ENCODE results near the gene ANKRD63.

The ANKRD63 gene

DNA sequence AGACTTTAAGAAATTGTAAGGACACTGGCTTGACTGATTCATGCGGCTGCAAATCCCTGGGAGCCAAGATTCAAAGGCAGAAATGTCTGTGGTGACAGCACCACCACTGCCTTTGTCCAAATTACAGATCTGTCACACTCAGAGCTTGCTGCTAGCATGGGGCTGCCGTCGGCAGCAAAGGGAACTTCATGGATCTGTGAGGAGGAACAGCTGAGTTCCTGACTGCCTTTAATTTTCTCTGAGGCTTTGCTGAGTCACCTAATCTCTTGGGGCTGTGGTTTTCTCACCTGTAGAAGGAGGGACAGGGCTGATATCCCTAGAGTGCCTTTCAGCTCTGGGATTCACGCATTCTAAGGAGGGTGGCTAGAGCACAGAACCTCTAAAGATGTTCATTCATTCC, 48.1 kb downstream of the ANKRD63 start:
- TF ChIP-seq, protein P1, sequence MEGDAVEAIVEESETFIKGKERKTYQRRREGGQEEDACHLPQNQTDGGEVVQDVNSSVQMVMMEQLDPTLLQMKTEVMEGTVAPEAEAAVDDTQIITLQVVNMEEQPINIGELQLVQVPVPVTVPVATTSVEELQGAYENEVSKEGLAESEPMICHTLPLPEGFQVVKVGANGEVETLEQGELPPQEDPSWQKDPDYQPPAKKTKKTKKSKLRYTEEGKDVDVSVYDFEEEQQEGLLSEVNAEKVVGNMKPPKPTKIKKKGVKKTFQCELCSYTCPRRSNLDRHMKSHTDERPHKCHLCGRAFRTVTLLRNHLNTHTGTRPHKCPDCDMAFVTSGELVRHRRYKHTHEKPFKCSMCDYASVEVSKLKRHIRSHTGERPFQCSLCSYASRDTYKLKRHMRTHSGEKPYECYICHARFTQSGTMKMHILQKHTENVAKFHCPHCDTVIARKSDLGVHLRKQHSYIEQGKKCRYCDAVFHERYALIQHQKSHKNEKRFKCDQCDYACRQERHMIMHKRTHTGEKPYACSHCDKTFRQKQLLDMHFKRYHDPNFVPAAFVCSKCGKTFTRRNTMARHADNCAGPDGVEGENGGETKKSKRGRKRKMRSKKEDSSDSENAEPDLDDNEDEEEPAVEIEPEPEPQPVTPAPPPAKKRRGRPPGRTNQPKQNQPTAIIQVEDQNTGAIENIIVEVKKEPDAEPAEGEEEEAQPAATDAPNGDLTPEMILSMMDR (IDR thresholded peaks at IDR 0.05; ENCODE audit: low read depth, low read length), result no peak
- Histone ChIP-seq H3K27me3 (no peaks in the 10 kb centered on the region), H3K4me3 (ENCODE audit: low read depth, low read length) (no peak overlapping the region), H3K9me3 (no peaks in the 10 kb centered on the region), H3K4me1 (no peaks in the 10 kb centered on the region; the same call in 1 of the 2 replicates), H3K36me3 (peaks cover 6% of the 10 kb centered on the region)
- DNase-seq, result no peak

DNA sequence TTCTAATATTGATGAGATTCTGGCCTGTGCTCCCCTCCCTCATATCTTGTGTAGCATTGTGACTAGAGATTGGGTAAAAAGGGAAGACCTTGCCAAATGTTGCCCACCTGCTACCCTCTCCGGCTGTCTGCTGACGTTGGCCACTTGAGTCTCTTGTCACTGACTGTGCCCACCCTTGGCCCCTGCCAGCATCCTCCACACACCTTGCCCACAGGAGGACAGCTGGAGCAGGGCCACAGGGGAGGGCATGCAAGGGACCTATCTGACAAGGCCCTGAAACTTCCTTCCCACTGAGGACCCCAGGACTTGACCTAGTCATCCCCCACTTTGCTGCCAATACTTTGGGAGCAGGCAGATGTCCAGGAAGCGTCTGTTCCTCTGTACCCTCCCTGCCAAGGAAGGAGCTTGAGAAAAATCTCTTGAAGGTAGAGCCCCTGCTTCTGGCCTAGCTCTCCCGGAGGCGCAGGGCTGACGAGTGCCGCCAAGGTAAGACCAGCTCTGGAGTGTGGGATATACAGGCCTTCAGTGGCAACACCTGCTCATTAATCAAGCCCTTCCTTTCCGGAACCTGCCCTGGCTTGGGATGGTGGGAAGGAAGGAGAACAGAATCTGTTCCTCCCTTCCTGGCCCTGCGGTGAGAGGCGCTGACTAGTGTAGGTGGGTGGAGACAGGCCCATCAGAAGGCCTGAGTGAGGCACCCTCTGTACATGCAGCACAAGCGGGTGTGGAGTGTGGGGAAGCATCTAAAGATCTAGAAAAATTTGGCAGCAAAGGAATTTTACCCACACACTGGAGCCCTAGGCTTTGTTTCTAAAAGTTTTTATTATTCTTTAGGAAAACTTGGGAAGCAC, 48.9 kb downstream of the ANKRD63 start:
- TF ChIP-seq, protein P1 (IDR thresholded peaks at IDR 0.05; ENCODE audit: low read depth, low read length), result no peak
- Histone ChIP-seq H3K27me3 (no peaks in the 10 kb centered on the region), H3K4me3 (ENCODE audit: low read depth, low read length) (no peak overlapping the region), H3K4me1 (no peaks in the 10 kb centered on the region; the same call in 1 of the 2 replicates), H3K9me3 (no peaks in the 10 kb centered on the region), H3K36me3 (peaks cover 13% of the 10 kb centered on the region)
- no peak for DNase-seq

DNA sequence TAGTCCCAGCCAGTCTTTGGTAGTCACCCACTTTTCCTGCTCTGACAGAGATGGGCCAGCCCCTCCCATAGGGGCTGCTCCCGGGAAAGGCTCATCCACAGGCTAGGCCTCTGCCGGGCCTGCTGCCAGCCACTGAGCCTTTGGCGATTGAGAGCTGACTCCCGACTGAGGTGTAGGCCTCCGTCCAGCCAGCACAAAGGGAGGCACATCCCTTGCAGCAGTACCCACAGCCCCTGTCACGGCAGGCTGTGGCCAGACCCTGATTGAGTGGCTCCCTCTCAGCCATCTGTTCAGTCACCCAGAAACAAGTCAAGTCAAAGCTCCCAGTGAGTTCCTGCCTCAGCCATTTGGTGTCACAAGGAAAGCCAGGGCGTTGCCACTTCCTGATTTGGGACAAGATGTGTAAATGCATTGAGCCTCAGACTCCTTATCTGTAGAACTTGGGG, 50.2 kb downstream of the ANKRD63 start:
- H3K4me1 ChIP-seq, result no peaks in the 10 kb centered on the region; the same call in 1 of the 2 replicates
- H3K9me3 ChIP-seq, result no peaks in the 10 kb centered on the region
- no peak for DNase-seq
- no peak overlapping the region for H3K4me3 ChIP-seq (ENCODE audit: low read depth, low read length)
- peaks cover 13% of the 10 kb centered on the region for H3K36me3 ChIP-seq
- no peaks in the 10 kb centered on the region for H3K27me3 ChIP-seq
- TF ChIP-seq, protein P1 (IDR thresholded peaks at IDR 0.05; ENCODE audit: low read depth, low read length), result no peak

All from BE2C (cell line).